ENCODE measurements around the gene TAS2R38. TPM values are rescaled to one million over a fixed set of nuclear protein-coding genes. Genes with fewer than 3 reads are reported as not detected.
A peak's percentile ranks its signal among the peaks of the same experiment; 100 is the strongest.
"Not testable (repeated sequence)": the region's sequence is repeated elsewhere in the genome, so short reads cannot be mapped to it uniquely, and the experiment has no call there.

TAS2R38 gene
- total RNA-seq, 6 experiments from 2014 or later: not detected

DNA sequence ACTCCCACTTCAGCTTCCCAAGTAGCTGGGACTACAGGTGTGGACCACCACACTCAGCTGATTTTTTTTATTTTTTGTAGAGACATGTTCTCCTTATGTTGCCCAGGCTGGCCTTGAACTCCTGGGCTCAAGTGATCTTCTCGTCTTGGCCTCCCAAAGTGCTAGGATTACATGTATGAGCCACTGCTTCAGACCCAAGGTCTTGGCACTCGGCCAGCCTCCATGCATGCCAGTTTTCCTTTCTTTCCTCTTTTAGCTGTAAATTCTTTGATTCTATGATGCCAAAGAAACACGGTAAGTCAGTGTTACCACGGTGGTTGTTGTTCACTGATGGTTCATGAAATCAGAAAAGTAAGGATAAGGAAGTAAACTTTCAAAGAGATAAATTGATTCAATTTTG, 19.1 kb upstream of the TAS2R38 start:
- intact Hi-C loops (cut with DNase I): no loop called here
- Histone ChIP-seq H3K27ac (no peak overlapping the region), H3K36me3 (no peaks in the 10 kb centered on the region), H3K9me3 (no peaks in the 10 kb centered on the region), H3K4me1 (no peaks in the 10 kb centered on the region), H3K27me3 (no peaks in the 10 kb centered on the region), H3K4me3 (no peak overlapping the region)
- DNase-seq (peak in 1 of 3 donors; percentile 27), ATAC-seq (no peak)
- 53% methylated on average over 4 of the region's 4 CpGs for WGBS (ENCODE audit: insufficient coverage, low coverage, low lambda C conversion rate, missing lambda C conversion rate)
- TF ChIP-seq, protein P1, sequence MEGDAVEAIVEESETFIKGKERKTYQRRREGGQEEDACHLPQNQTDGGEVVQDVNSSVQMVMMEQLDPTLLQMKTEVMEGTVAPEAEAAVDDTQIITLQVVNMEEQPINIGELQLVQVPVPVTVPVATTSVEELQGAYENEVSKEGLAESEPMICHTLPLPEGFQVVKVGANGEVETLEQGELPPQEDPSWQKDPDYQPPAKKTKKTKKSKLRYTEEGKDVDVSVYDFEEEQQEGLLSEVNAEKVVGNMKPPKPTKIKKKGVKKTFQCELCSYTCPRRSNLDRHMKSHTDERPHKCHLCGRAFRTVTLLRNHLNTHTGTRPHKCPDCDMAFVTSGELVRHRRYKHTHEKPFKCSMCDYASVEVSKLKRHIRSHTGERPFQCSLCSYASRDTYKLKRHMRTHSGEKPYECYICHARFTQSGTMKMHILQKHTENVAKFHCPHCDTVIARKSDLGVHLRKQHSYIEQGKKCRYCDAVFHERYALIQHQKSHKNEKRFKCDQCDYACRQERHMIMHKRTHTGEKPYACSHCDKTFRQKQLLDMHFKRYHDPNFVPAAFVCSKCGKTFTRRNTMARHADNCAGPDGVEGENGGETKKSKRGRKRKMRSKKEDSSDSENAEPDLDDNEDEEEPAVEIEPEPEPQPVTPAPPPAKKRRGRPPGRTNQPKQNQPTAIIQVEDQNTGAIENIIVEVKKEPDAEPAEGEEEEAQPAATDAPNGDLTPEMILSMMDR (IDR thresholded peaks at IDR 0.05): no peak
- no peak for TF ChIP-seq POLR2A (IDR thresholded peaks at IDR 0.05)

GRCh38 chr7:141992156-141992555, 18.6 kb upstream of the TAS2R38 start:
- Histone ChIP-seq H3K4me3 (no peak overlapping the region), H3K4me1 (no peaks in the 10 kb centered on the region), H3K9me3 (no peaks in the 10 kb centered on the region), H3K27me3 (no peaks in the 10 kb centered on the region), H3K36me3 (no peaks in the 10 kb centered on the region), H3K27ac (no peak overlapping the region)
- intact Hi-C loops (cut with DNase I): no loop called here
- TF ChIP-seq, protein P1 (IDR thresholded peaks at IDR 0.05): no peak
- no peak for TF ChIP-seq POLR2A (IDR thresholded peaks at IDR 0.05)
- ATAC-seq (no peak), DNase-seq (no peak)
- 53% methylated on average over 2 of the region's 2 CpGs for WGBS (ENCODE audit: insufficient coverage, low coverage, low lambda C conversion rate, missing lambda C conversion rate)

GRCh38 chr7:141991140-141991539, 17.6 kb upstream of the TAS2R38 start:
- no peak overlapping the region for H3K4me3 ChIP-seq
- TF ChIP-seq, protein P1 (IDR thresholded peaks at IDR 0.05): no peak
- no peak for TF ChIP-seq POLR2A (IDR thresholded peaks at IDR 0.05)
- H3K27me3 ChIP-seq: no peaks in the 10 kb centered on the region
- H3K36me3 ChIP-seq: no peaks in the 10 kb centered on the region
- no peak for DNase-seq
- WGBS (ENCODE audit: insufficient coverage, low coverage, low lambda C conversion rate, missing lambda C conversion rate): 54% methylated on average over 4 of the region's 6 CpGs
- H3K4me1 ChIP-seq: no peaks in the 10 kb centered on the region
- intact Hi-C loops (cut with DNase I): no loop called here
- H3K27ac ChIP-seq: no peak overlapping the region
- no peaks in the 10 kb centered on the region for H3K9me3 ChIP-seq
- ATAC-seq: no peak

DNA sequence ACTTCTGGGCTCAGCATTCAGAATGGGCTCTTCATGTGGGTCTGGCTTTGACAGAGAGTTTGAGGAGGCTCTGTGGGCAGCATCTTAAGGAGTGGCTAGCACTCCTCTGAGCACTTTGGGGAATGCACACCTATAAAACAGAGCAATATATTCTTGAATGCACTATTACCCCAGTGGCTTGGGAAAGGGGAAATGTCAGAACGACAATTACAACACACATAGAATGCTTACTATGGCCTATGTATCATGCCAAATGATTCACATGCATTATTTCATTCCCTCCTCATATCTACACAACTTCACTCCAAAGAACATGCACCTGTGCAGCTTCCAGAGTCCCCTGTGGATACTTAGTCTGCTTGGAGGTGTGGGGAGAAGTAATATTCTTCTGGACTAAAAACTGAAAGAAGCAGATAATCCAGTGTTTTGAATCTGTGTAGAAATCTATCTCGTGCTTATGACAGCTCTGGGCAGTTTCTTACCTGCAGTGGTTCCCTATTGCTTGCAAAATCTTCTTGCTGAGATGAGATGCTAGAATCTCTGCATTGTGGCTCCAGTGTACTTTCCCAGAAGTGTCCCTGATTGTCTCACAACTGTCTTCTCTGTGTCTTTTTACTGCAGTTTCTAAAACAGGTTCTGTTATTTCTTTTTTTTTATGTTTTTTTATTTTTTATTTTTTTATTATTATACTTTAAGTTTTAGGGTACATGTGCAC, 16.6 kb upstream of the TAS2R38 start:
- H3K9me3 ChIP-seq: no peaks in the 10 kb centered on the region
- ATAC-seq (no peak), DNase-seq (no peak)
- TF ChIP-seq, protein P1 (IDR thresholded peaks at IDR 0.05): no peak
- no peak for TF ChIP-seq POLR2A (IDR thresholded peaks at IDR 0.05)
- no peak overlapping the region for H3K4me3 ChIP-seq
- intact Hi-C loops (cut with DNase I): no loop called here
- H3K4me1 ChIP-seq: no peaks in the 10 kb centered on the region
- H3K36me3 ChIP-seq: no peaks in the 10 kb centered on the region
- H3K27ac ChIP-seq: no peak overlapping the region
- WGBS (ENCODE audit: insufficient coverage, low coverage, low lambda C conversion rate, missing lambda C conversion rate): 51% methylated on average over 2 of the region's 2 CpGs
- H3K27me3 ChIP-seq: no peaks in the 10 kb centered on the region

DNA sequence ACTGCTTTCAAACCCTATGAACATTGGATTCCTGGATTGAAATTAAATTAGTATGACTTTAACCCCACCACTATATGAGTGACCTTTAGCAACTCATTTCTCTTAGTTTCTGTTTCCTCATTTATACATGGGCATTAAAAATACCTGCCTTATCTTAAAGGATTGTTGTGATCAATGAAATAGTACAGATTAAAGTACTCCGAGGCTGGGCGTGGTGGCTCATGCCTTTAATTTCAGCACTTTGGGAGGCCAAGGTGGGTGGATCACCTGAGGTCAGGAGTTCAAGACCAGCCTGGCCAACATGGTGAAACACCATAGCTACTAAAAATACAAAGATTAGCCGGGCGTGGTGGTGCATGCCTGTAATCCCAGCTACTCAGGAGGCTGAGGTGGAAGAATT, 14.2 kb upstream of the TAS2R38 start:
- H3K36me3 ChIP-seq; ATAC-seq; intact Hi-C loops (cut with DNase I); DNase-seq; H3K4me1 ChIP-seq; H3K27me3 ChIP-seq; H3K27ac ChIP-seq; H3K4me3 ChIP-seq; H3K9me3 ChIP-seq: not testable (repeated sequence)
- 68% methylated on average over 4 of the region's 4 CpGs for WGBS (ENCODE audit: insufficient coverage, low coverage, low lambda C conversion rate, missing lambda C conversion rate)

All from right lobe of liver (tissue), 6 donors.